GM12878 (cell line): ENCODE results near the gene CHCHD6. TPM values are rescaled to one million over a fixed set of nuclear protein-coding genes. Genes with fewer than 3 reads are reported as not detected.

Source experiments
- CBFB ChIP-seq: IDR thresholded peaks from 2 replicates; pipeline ENCODE4 v1.6.1; 2016; ENCODE audit warnings: antibody characterized with exemption, low read depth
- CBX3 ChIP-seq: fragments of 200-600 bp; sonication (generic); IDR thresholded peaks from 2 replicates; pipeline ENCODE4 v1.6.1; 2016; ENCODE audit warnings: low read depth, borderline replicate concordance
- ESRRA ChIP-seq: IDR thresholded peaks from 2 replicates; pipeline ENCODE4 v1.6.1; 2012; ENCODE audit warnings: mild to moderate bottlenecking, low read length, improper control_type of control experiment
- FOS ChIP-seq: IDR thresholded peaks from 3 replicates; pipeline ENCODE4 v1.6.1; 2011; ENCODE audit warnings: borderline replicate concordance; ENCODE audit not compliant: insufficient read length; ENCODE audit errors: extremely low read depth
- GABPA ChIP-seq: IDR thresholded peaks from 2 replicates; pipeline ENCODE4 v1.6.1; 2014; ENCODE audit warnings: antibody characterized with exemption, low read depth, mild to moderate bottlenecking, inconsistent platforms
- GATAD2B ChIP-seq: fragments of 450-650 bp; conservative IDR thresholded peaks from 2 replicates; pipeline ENCODE4 v1.6.1; 2017; ENCODE audit warnings: low read depth, mild to moderate bottlenecking, moderate library complexity
- IRF4 ChIP-seq: IDR thresholded peaks from 2 replicates; pipeline ENCODE4 v1.6.1; 2011; ENCODE audit warnings: low read depth, low read length
- KAT2A ChIP-seq: conservative IDR thresholded peaks from 2 replicates; pipeline ENCODE4 v1.6.1; 2011; ENCODE audit warnings: low read depth, low read length; ENCODE audit not compliant: control insufficient read depth
- MEF2B ChIP-seq: fragments of 450-650 bp; IDR thresholded peaks from 2 replicates; pipeline ENCODE4 v1.6.1; 2018; ENCODE audit warnings: mild to moderate bottlenecking, moderate library complexity; ENCODE audit not compliant: partially characterized antibody, poor library complexity, severe bottlenecking
- MYB ChIP-seq: fragments of 150-350 bp; IDR thresholded peaks from 2 replicates; pipeline ENCODE4 v1.6.1; 2014; ENCODE audit warnings: mild to moderate bottlenecking, low read depth, low read length, borderline replicate concordance
- NFYA ChIP-seq: IDR thresholded peaks from 2 replicates; pipeline ENCODE4 v1.6.1; 2011; ENCODE audit warnings: low read depth, mild to moderate bottlenecking, low read length, improper control_type of control experiment, borderline replicate concordance
- POU2F2 ChIP-seq: IDR thresholded peaks from 3 replicates; pipeline ENCODE4 v1.6.1; 2011; ENCODE audit warnings: low read depth, mild to moderate bottlenecking, low read length, borderline replicate concordance
- SIX5 ChIP-seq: IDR thresholded peaks from 2 replicates; pipeline ENCODE4 v1.6.1; 2011; ENCODE audit warnings: mild to moderate bottlenecking, low read depth, low read length, moderate library complexity; ENCODE audit not compliant: severe bottlenecking
- SMAD5 ChIP-seq: IDR thresholded peaks from 2 replicates; pipeline ENCODE4 v1.6.1; 2016; ENCODE audit warnings: antibody characterized with exemption, low read depth
- STAT3 ChIP-seq: IDR thresholded peaks from 2 replicates; pipeline ENCODE4 v1.6.1; 2011; ENCODE audit warnings: low read depth, low read length, improper control_type of control experiment
- TCF12 ChIP-seq: IDR thresholded peaks from 2 replicates; pipeline ENCODE4 v1.6.1; 2011; ENCODE audit warnings: low read depth, mild to moderate bottlenecking, low read length
- ZBTB4 ChIP-seq: fragments of 450-650 bp; formaldehyde crosslinking; IDR thresholded peaks from 2 replicates; pipeline ENCODE4 v1.4.0; 2022; ENCODE audit warnings: mild to moderate bottlenecking, moderate library complexity
- ZNF217 ChIP-seq: fragments of 450-650 bp; IDR thresholded peaks from 2 replicates; pipeline ENCODE4 v1.6.1; 2017; ENCODE audit warnings: antibody characterized with exemption, mild to moderate bottlenecking
- ZNF687 ChIP-seq: fragments of 450-650 bp; IDR thresholded peaks from 2 replicates; pipeline ENCODE4 v1.6.1; 2017; ENCODE audit warnings: mild to moderate bottlenecking, moderate library complexity
- polyA plus RNA-seq, 11 experiments: library from polyadenylated mRNA; depleted of rRNA in 4 of 11; unstranded in 6 of 11; stranded (reverse) in 5 of 11; fragments of >200 nt; fragmentation: Nextera tagmentation in 4 of 11; fragmentation: Illumina TruSeq in 1 of 11; extraction: Ambion mirVana in 4 of 11; extraction: Trizol in 1 of 11; gene quantifications; 1 replicate in 1 of 11; 2 replicates in 10 of 11; pipeline versions ENCODE4 v1.2.1 to v1.2.3, GENCODE V29; 2011 to 2016; ENCODE audit warnings: inconsistent platforms in 2 of 11, missing spikeins in 2 of 11, low read depth in 1 of 11
- total RNA-seq, 4 experiments: library from RNA; depleted of rRNA in 3 of 4; stranded (reverse); fragments of >200 nt in 3 of 4; fragmentation: Illumina TruSeq in 1 of 4; extraction: Trizol in 1 of 4; gene quantifications; 2 replicates each; pipeline versions ENCODE4 v1.2.1 to v1.2.3, GENCODE V29; 2013 to 2021
- TF ChIP-seq, protein P1 (sequence below): fragments of 450-650 bp; IDR thresholded peaks from 2 replicates; pipeline ENCODE4 v1.6.1; 2018; ENCODE audit warnings: borderline replicate concordance, mild to moderate bottlenecking; ENCODE audit not compliant: partially characterized antibody

The CHCHD6 gene
- total and polyA plus RNA-seq, 10 of the 15 experiments (the other 5 are each of a cell fraction or from before 2014, with no cell fraction given), result 2.7 to 16.7 (median 12.3) TPM

- TF ChIP-seq MEF2B (no peak), ZNF217 (no peak), CBX3 (no peak), TCF12 (no peak), MYB (no peak), ZBTB4 (CRISPR knock-in tag) (no peak), SIX5 (peak; percentile 92), IRF4 (0 out of 2 replicates have a peak, but pooled peaks have one; percentile 14), SMAD5 (no peak), STAT3 (no peak), ZNF687 (no peak), GABPA (no peak), NFYA (peak; percentile 75), KAT2A (no peak), GATAD2B (no peak; the same call in 1 of the 2 replicates), ESRRA (no peak), POU2F2 (no peak), FOS (peak; percentile 78), CBFB (0 out of 2 replicates have a peak, but pooled peaks have one; percentile 23)
- TF ChIP-seq, protein P1, sequence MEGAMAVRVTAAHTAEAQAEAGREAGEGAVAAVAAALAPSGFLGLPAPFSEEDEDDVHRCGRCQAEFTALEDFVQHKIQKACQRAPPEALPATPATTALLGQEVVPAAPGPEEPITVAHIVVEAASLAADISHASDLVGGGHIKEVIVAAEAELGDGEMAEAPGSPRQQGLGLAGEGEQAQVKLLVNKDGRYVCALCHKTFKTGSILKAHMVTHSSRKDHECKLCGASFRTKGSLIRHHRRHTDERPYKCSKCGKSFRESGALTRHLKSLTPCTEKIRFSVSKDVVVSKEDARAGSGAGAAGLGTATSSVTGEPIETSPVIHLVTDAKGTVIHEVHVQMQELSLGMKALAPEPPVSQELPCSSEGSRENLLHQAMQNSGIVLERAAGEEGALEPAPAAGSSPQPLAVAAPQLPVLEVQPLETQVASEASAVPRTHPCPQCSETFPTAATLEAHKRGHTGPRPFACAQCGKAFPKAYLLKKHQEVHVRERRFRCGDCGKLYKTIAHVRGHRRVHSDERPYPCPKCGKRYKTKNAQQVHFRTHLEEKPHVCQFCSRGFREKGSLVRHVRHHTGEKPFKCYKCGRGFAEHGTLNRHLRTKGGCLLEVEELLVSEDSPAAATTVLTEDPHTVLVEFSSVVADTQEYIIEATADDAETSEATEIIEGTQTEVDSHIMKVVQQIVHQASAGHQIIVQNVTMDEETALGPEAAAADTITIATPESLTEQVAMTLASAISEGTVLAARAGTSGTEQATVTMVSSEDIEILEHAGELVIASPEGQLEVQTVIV, result no peak
These were observed at the start of gene CHCHD6 (continued) for GRCh38 chr3:126703512-126704493.
